GM12892 (cell line): ENCODE results near the gene WDR7.

Experiments
- POLR2A ChIP-seq: IDR thresholded peaks from 2 replicates; pipeline ENCODE4 v1.6.1; 2011; ENCODE audit warnings: low read depth, low read length, control low read depth
- POLR2AphosphoS5 ChIP-seq: IDR thresholded peaks from 2 replicates; pipeline ENCODE4 v1.6.1; 2011; ENCODE audit warnings: low read depth, low read length, control low read depth
- TAF1 ChIP-seq: IDR thresholded peaks from 2 replicates; pipeline ENCODE4 v1.6.1; 2011; ENCODE audit warnings: low read depth, mild to moderate bottlenecking, control low read depth, low read length, borderline replicate concordance

DNA sequence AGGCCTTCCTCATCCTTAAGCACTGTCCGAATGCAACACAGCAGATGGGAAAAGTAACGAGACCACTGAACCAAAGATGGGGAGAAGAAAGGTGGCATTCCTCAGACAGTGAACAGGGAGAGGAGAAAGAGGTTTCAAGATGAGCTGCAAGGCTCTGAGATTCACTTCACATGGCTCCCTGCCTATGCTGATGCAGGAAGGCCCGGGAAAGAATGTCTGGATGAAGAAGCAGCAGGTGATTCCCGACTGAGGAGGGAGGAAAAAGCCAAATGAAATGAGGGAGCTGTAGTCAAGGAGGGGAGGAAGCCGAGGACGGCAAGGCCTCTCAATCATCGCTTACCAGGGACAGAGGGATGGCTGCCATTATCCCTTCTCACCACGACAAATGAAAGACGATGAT, 397.2 kb downstream of the WDR7 start:
- TF ChIP-seq POLR2AphosphoS5 (no peak), POLR2A (no peak), TAF1 (no peak)
